Gastroesophageal sphincter (tissue), 3 donors: ENCODE data around the gene ASPRV1.

Source experiments
- CTCF ChIP-seq, 4 experiments: fragments of 200-600 bp in 2 of 4; fragments of 450-650 bp in 2 of 4; sonication (generic) in 1 of 4; IDR thresholded peaks; one replicate each; pipeline ENCODE4 v1.5.1; 2017 to 2019; ENCODE audit warnings: antibody characterized with exemption in 4 of 4, mild to moderate bottlenecking in 2 of 4, moderate library complexity in 2 of 4
- POLR2A ChIP-seq, 2 donors: fragments of 450-650 bp; IDR thresholded peaks; one replicate each; pipeline ENCODE4 v1.6.1; 2017; ENCODE audit warnings: antibody characterized with exemption in 2 of 2, mild to moderate bottlenecking in 2 of 2, moderate library complexity in 1 of 2

- TF ChIP-seq POLR2A (IDR thresholded peaks at IDR 0.05) (no peak), CTCF (IDR thresholded peaks at IDR 0.05) (no peak)
Measured at GRCh38 chr2:69948032-69948962, 13.1 kb downstream of the ASPRV1 start.
